SK-N-SH (cell line): ENCODE measurements around the gene USP2. TPM values are rescaled to one million over a fixed set of nuclear protein-coding genes. Genes with fewer than 3 reads are reported as not detected.

Source experiments
- CTCF ChIA-PET: fragments of 300-600, 350-600 bp; formaldehyde crosslinking; extraction: SDS; loops from one replicate; lab custom pipeline; 2021; lab: Yijun Ruan, JAX
- POLR2A ChIA-PET: fragments of 350-600 bp; sonication (Branson Sonifier 250); formaldehyde crosslinking; extraction: SDS; loops from one replicate; lab custom pipeline; 2020; ENCODE audit warnings: antibody characterized with exemption, inconsistent platforms; lab: Yijun Ruan, JAX
- DNase-seq: peaks from one replicate; pipeline ENCODE4 v3.0.0; 2012
- H2AFZ ChIP-seq: fragments of 200-600 bp; sonication (generic); 2 replicates; pipeline ENCODE4 v1.8.1; 2016; ENCODE audit warnings: antibody characterized with exemption, mild to moderate bottlenecking, low read depth
- H3F3A ChIP-seq: fragments of 200-600 bp; sonication (generic); replicated peaks from 2 replicates; pipeline ENCODE3; 2016; ENCODE audit warnings: antibody characterized with exemption, mild to moderate bottlenecking; ENCODE audit not compliant: insufficient read depth
- H3K27ac ChIP-seq, 2 experiments: fragments of 200-500 bp in 1 of 2; fragments of 200-600 bp in 1 of 2; sonication (Bioruptor generic) in 1 of 2; sonication (generic), shearing (Covaris generic) in 1 of 2; 2 replicates each; pipeline versions ENCODE4 v1.5.1 to v1.6.1; 2014 to 2016; ENCODE audit warnings: low read depth in 2 of 2, inconsistent platforms in 1 of 2, low read length in 1 of 2, mild to moderate bottlenecking in 1 of 2, mixed read lengths in 1 of 2
- H3K27me3 ChIP-seq: fragments of 200-600 bp; sonication (generic), shearing (Covaris generic); 2 replicates; pipeline ENCODE4 v1.6.1; 2016; ENCODE audit warnings: mixed run types; ENCODE audit not compliant: insufficient read depth
- H3K36me3 ChIP-seq, 2 experiments: fragments of 200-500 bp in 1 of 2; fragments of 200-600 bp in 1 of 2; sonication (Bioruptor generic) in 1 of 2; sonication (generic) in 1 of 2; replicated peaks in 1 of 2; 2 replicates each; pipeline versions ENCODE3 to v1.5.1; 2014 to 2016; ENCODE audit warnings: low read length in 1 of 2, mild to moderate bottlenecking in 1 of 2; ENCODE audit not compliant: insufficient read depth in 2 of 2, control insufficient read depth in 1 of 2
- H3K4me1 ChIP-seq, 2 experiments: fragments of 200-500 bp in 1 of 2; fragments of 200-600 bp in 1 of 2; sonication (Bioruptor generic) in 1 of 2; sonication (generic), shearing (Covaris generic) in 1 of 2; 2 replicates each; pipeline versions ENCODE4 v1.5.1 to v1.6.1; 2014 to 2016; ENCODE audit warnings: low read depth in 1 of 2, low read length in 1 of 2, mixed run types in 1 of 2; ENCODE audit not compliant: insufficient read depth in 2 of 2, control insufficient read depth in 1 of 2
- H3K4me2 ChIP-seq: fragments of 200-600 bp; sonication (generic), shearing (Covaris generic); 2 replicates; pipeline ENCODE4 v1.6.1; 2017; ENCODE audit warnings: mixed run types
- H3K4me3 ChIP-seq, 2 experiments: fragments of 200-500 bp in 1 of 2; fragments of 200-600 bp in 1 of 2; sonication (Bioruptor generic) in 1 of 2; sonication (generic), shearing (Covaris generic) in 1 of 2; 2 replicates each; pipeline versions ENCODE4 v1.5.1 to v1.8.1; 2014 to 2016; ENCODE audit warnings: low read depth in 2 of 2, inconsistent platforms in 1 of 2, low read length in 1 of 2, mild to moderate bottlenecking in 1 of 2, mixed read lengths in 1 of 2, moderate library complexity in 1 of 2
- H3K79me2 ChIP-seq: fragments of 200-600 bp; sonication (generic); 2 replicates; pipeline ENCODE4 v1.8.1; 2017; ENCODE audit warnings: mild to moderate bottlenecking; ENCODE audit not compliant: insufficient read depth
- H3K9ac ChIP-seq: fragments of 200-600 bp; sonication (generic); 2 replicates; pipeline ENCODE4 v1.6.1; 2017; ENCODE audit warnings: mixed run types
- H3K9me2 ChIP-seq: fragments of 200-600 bp; sonication (generic); 2 replicates; pipeline ENCODE4 v1.6.1; 2017; ENCODE audit warnings: mixed run types
- H3K9me3 ChIP-seq: fragments of 200-600 bp; sonication (generic); 2 replicates; pipeline ENCODE4 v1.6.1; 2017; ENCODE audit warnings: mixed run types, mild to moderate bottlenecking, moderate library complexity
- H4K20me1 ChIP-seq: fragments of 200-600 bp; sonication (generic); 2 replicates; pipeline ENCODE4 v1.6.1; 2017; ENCODE audit warnings: mild to moderate bottlenecking, mixed run types; ENCODE audit not compliant: insufficient read depth
- CHD2 ChIP-seq: fragments of 150-350 bp; IDR thresholded peaks from 2 replicates; pipeline ENCODE4 v1.6.1; 2018; ENCODE audit warnings: low read length; ENCODE audit not compliant: partially characterized antibody
- ELF1 ChIP-seq: IDR thresholded peaks from 2 replicates; pipeline ENCODE4 v1.4.0; 2012
- EP300 ChIP-seq, 2 experiments: IDR thresholded peaks; 2 replicates each; pipeline versions ENCODE4 v1.4.0 to v1.6.1; 2012; ENCODE audit warnings: borderline replicate concordance in 1 of 2, low read depth in 1 of 2, low read length in 1 of 2
- EZH2phosphoT487 ChIP-seq: fragments of 200-600 bp; sonication (generic); IDR thresholded peaks from 2 replicates; pipeline ENCODE4 v1.6.1; 2017; ENCODE audit warnings: low read depth, mixed run types, mild to moderate bottlenecking, antibody characterized with exemption, moderate library complexity, borderline replicate concordance
- POLR2AphosphoS5 ChIP-seq: IDR thresholded peaks from 2 replicates; pipeline ENCODE4 v1.6.1; 2012; ENCODE audit warnings: low read depth, low read length
- RAD21 ChIP-seq: IDR thresholded peaks from 2 replicates; pipeline ENCODE4 v1.6.1; 2012; ENCODE audit warnings: mild to moderate bottlenecking, low read length
- RFX5 ChIP-seq: IDR thresholded peaks from 2 replicates; pipeline ENCODE4 v1.6.1; 2012; ENCODE audit warnings: mild to moderate bottlenecking, improper control_type of control experiment, low read length
- WGBS: methylation state at CpG from one replicate; pipeline ENCODE4 v1.1.6; 2017; ENCODE audit warnings: low lambda C conversion rate; 5-methylcytosine and 5-hydroxymethylcytosine counted together
- polyA plus RNA-seq, 3 experiments: library from polyadenylated mRNA; depleted of rRNA; stranded (reverse); fragments of >200 nt; gene quantifications; 2 replicates each; pipeline ENCODE4 v1.2.3, GENCODE V29; 2012
- small RNA-seq, 7 experiments: library from RNA; depleted of rRNA; stranded (forward); fragments of <200 nt; gene quantifications; one replicate each; pipeline ENCODE3, GENCODE V24; 2012
- TF ChIP-seq, protein P1 (sequence below): IDR thresholded peaks from 2 replicates; pipeline ENCODE4 v1.4.0; 2012; ENCODE audit warnings: low read depth, borderline replicate concordance
- TF ChIP-seq, protein P2 (sequence below): IDR thresholded peaks from 2 replicates; pipeline ENCODE4 v1.4.0; 2012; ENCODE audit warnings: low read depth

The USP2 gene
- polyA plus RNA-seq, 1 of the 3 experiments (the other 2 are of a cell fraction) = 0.97 TPM

DNA sequence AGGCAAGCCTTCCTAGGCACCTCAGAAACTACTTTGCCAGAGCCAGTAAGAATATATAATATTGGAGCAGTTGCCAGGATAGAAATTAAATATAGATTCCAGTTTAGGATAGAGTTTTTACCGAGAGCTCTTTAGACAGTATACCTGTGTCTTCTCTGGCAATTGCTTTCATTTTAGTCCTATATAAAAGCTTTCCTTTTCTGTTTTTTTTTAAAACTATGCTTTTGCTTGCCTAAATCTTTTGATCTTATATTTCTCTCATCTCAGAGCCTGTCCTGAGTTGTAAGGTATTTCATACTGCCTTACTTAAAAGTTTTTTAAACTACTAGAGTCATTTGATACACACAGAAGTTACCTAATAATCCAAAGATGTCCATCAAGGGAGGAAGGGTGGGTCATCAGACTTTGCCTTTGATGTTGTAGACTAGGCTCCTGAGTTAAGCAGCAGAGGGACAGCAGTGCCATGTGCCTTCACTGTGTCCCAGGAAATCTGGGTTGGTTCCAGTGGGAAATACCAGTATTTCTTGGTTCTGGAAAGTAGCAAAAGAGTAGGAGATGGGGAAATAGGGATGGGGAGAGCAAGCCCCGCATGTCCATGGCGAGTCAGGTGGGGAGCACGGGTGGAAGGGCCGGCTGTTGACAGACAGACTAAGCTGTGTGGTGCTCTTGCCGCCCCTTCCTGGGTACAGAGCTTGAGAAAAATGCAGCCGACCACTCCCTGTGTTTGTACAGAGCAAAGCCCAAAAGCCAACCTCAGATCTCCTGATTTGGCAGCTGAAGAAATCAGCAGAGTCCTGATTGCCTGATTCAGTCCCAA lies 75.7 kb downstream of the USP2 start:
- TF ChIP-seq, protein P1, sequence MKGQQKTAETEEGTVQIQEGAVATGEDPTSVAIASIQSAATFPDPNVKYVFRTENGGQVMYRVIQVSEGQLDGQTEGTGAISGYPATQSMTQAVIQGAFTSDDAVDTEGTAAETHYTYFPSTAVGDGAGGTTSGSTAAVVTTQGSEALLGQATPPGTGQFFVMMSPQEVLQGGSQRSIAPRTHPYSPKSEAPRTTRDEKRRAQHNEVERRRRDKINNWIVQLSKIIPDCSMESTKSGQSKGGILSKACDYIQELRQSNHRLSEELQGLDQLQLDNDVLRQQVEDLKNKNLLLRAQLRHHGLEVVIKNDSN = no peak
- TF ChIP-seq POLR2AphosphoS5 (no peak), ELF1 (no peak), CHD2 (no peak), EP300 (IDR thresholded peaks at IDR 0.05; ENCODE audit: borderline replicate concordance in 1 of 2, low read depth in 1 of 2, low read length in 1 of 2) (no peak), RAD21 (no peak), RFX5 (no peak), EZH2phosphoT487 (no peak)
- TF ChIP-seq, protein P2, sequence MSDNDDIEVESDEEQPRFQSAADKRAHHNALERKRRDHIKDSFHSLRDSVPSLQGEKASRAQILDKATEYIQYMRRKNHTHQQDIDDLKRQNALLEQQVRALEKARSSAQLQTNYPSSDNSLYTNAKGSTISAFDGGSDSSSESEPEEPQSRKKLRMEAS = no peak
- Histone ChIP-seq H3K4me1 (no peaks in the 10 kb centered on the region), H3K4me3 (no peak overlapping the region), H3K9ac (no peak overlapping the region), H3K79me2 (no peaks in the 10 kb centered on the region), H3K4me2 (no peak overlapping the region), H3K36me3 (peaks cover 27 to 63% of the 10 kb centered on the region in 2 experiments), H2AFZ (no peak overlapping the region), H3K27me3 (no peaks in the 10 kb centered on the region), H3K27ac (no peak overlapping the region), H4K20me1 (no peaks in the 10 kb centered on the region), H3F3A (peaks cover 15% of the 10 kb centered on the region), H3K9me2 (no peaks in the 10 kb centered on the region), H3K9me3 (no peaks in the 10 kb centered on the region)
- POLR2A ChIA-PET = no interaction called here
- CTCF ChIA-PET = interaction anchor here (0.6 to 2.4 kb wide), 7 partner anchors 11 to 137 kb away, joined by 3 to 11 read pairs (median 5); partner anchors contain the start of gene MCAM
- 94% methylated on average over 5 of the region's 7 CpGs for WGBS
- no peak for DNase-seq

Small RNA genes within 50 kb of the gene (small RNA-seq; reads per million reads assigned to genes)
- 0 reads per million in 7 experiments for gene AP003396.4
- gene RF01225 = 0 to 0.26 (median 0) reads per million in 7 experiments

Other genes with a start within 250 kb of the USP2 start
- gene ABCG4, start 232.6 kb downstream of the USP2 start, polyA plus RNA-seq (2012; rRNA removed) = 0.50 and 0.72 TPM in 2 replicates
- 13.7 and 13.8 TPM in 2 replicates for gene NLRX1, start 213.0 kb downstream of the USP2 start, polyA plus RNA-seq (2012; rRNA removed)
- gene NHERF4, start 196.2 kb downstream of the USP2 start, polyA plus RNA-seq (2012; rRNA removed) = not detected in 2 replicates
- 9.5 and 10.4 TPM in 2 replicates for gene CBL, start 175.4 kb downstream of the USP2 start, polyA plus RNA-seq (2012; rRNA removed)
- 22.8 and 28.4 TPM in 2 replicates for gene MCAM, start 64.6 kb downstream of the USP2 start, polyA plus RNA-seq (2012; rRNA removed)
- 26.6 and 31.9 TPM in 2 replicates for gene RNF26, start 47.2 kb downstream of the USP2 start, polyA plus RNA-seq (2012; rRNA removed)
- 0.71 and 0.76 TPM in 2 replicates for gene C1QTNF5, start 40.8 kb downstream of the USP2 start, polyA plus RNA-seq (2012; rRNA removed)
- gene MFRP, start 35.0 kb downstream of the USP2 start, polyA plus RNA-seq (2012; rRNA removed) = not detected in 2 replicates
- gene THY1, start 41.5 kb upstream of the USP2 start, polyA plus RNA-seq (2012; rRNA removed) = 1,091 and 1,905 TPM in 2 replicates